B cell (primary cell): ENCODE measurements around the gene AGO3. TPM values are rescaled to one million over a fixed set of nuclear protein-coding genes. Genes with fewer than 3 reads are reported as not detected.

Experiments
- ATAC-seq: fragments of 200-7000 bp; cut with Tn5 transposase; one replicate; pipeline ENCODE4 v1.10.0; 2021; ENCODE audit warnings: low read depth, mild to moderate bottlenecking, moderate number of reproducible peaks, moderate library complexity
- CTCF ChIA-PET: fragments of 350-600 bp; sonication (Branson Sonifier 250); formaldehyde crosslinking; loops from one replicate; lab custom pipeline; 2021; ENCODE audit warnings: antibody characterized with exemption, inconsistent platforms; lab: Charles Lee
- POLR2A ChIA-PET: fragments of 350-600 bp; sonication (Branson Sonifier 250); formaldehyde crosslinking; loops from one replicate; lab custom pipeline; 2021; ENCODE audit warnings: antibody characterized with exemption; lab: Charles Lee
- DNase-seq: peaks from one replicate; pipeline ENCODE4 v3.0.0; 2013
- H2AFZ ChIP-seq: 2 replicates; pipeline ENCODE4 v1.6.1; 2012; ENCODE audit warnings: mild to moderate bottlenecking, low read depth, low read length; ENCODE audit not compliant: insufficient read depth, poor library complexity, severe bottlenecking
- H3K27ac ChIP-seq, 2 donors: 1 replicate in 1 of 2; 2 replicates in 1 of 2; pipeline ENCODE4 v1.5.1; 2012 to 2013; ENCODE audit warnings: low read length in 2 of 2, mild to moderate bottlenecking in 2 of 2, moderate library complexity in 1 of 2
- H3K27me3 ChIP-seq, 4 experiments: fragments of 200-600 bp in 1 of 4; sonication (generic) in 1 of 4; replicated peaks in 1 of 4; 1 replicate in 2 of 4; 2 replicates in 2 of 4; pipeline versions ENCODE4 v1.6.1 to v1.7.0; 2013 to 2016; ENCODE audit warnings: low read length in 3 of 4, mild to moderate bottlenecking in 2 of 4, mixed read lengths in 1 of 4, moderate library complexity in 1 of 4; ENCODE audit not compliant: insufficient read depth in 4 of 4, control insufficient read depth in 3 of 4; ENCODE audit errors: control extremely low read depth in 1 of 4
- H3K36me3 ChIP-seq, 2 experiments: replicated peaks in 1 of 2; 1 replicate in 1 of 2; 2 replicates in 1 of 2; pipeline versions ENCODE4 v1.6.1 to v1.7.1; 2013; ENCODE audit warnings: low read length in 1 of 2; ENCODE audit not compliant: insufficient read depth in 2 of 2, control insufficient read depth in 1 of 2; ENCODE audit errors: control extremely low read depth in 1 of 2, extremely low read depth in 1 of 2
- H3K4me1 ChIP-seq, 2 donors: fragments of 200-600 bp in 1 of 2; sonication (generic) in 1 of 2; 1 replicate in 1 of 2; 2 replicates in 1 of 2; pipeline versions ENCODE4 v1.5.1 to v1.6.1; 2013 to 2017; ENCODE audit warnings: low read length in 2 of 2; ENCODE audit not compliant: control insufficient read depth in 2 of 2, insufficient read depth in 2 of 2
- H3K4me2 ChIP-seq: replicated peaks from 2 replicates; pipeline ENCODE3; 2012; ENCODE audit warnings: mild to moderate bottlenecking, low read depth, low read length; ENCODE audit not compliant: poor library complexity, severe bottlenecking
- H3K4me3 ChIP-seq, 5 experiments: fragments of 200-600 bp in 1 of 5; sonication (generic) in 1 of 5; 1 replicate in 3 of 5; 2 replicates in 2 of 5; pipeline versions ENCODE4 v1.5.1 to v1.7.0; 2011 to 2016; ENCODE audit warnings: low read length in 4 of 5, mild to moderate bottlenecking in 4 of 5, low read depth in 2 of 5, control low read depth in 1 of 5, moderate library complexity in 1 of 5; ENCODE audit not compliant: insufficient read depth in 1 of 5; ENCODE audit errors: control extremely low read depth in 1 of 5, extremely low read depth in 1 of 5
- H3K79me2 ChIP-seq: fragments of 200-600 bp; sonication (generic); one replicate; pipeline ENCODE4 v1.6.0; 2016; ENCODE audit warnings: low read length; ENCODE audit not compliant: control insufficient read depth, insufficient read depth
- H3K9ac ChIP-seq: fragments of 200-600 bp; sonication (generic); 2 replicates; pipeline ENCODE4 v1.6.1; 2017; ENCODE audit warnings: mild to moderate bottlenecking, low read length, moderate library complexity
- H3K9me3 ChIP-seq, 3 donors: one replicate each; pipeline versions ENCODE4 v1.6.1 to v1.7.1; 2013; ENCODE audit warnings: low read length in 2 of 3; ENCODE audit not compliant: control insufficient read depth in 2 of 3, insufficient read depth in 1 of 3; ENCODE audit errors: control extremely low read depth in 1 of 3
- H4K20me1 ChIP-seq: 2 replicates; pipeline ENCODE4 v1.6.0; 2012; ENCODE audit warnings: mild to moderate bottlenecking, low read length; ENCODE audit not compliant: insufficient read depth, control insufficient read depth, poor library complexity, severe bottlenecking
- H3K27ac Mint-ChIP-seq: one replicate; pipeline ENCODE4 v1.8.0; 2021; ENCODE audit warnings: mixed read lengths
- H3K27me3 Mint-ChIP-seq: one replicate; pipeline ENCODE4 v1.8.0; 2021; ENCODE audit warnings: mixed read lengths
- H3K4me1 Mint-ChIP-seq: one replicate; pipeline ENCODE4 v1.8.0; 2021; ENCODE audit warnings: mixed read lengths
- H3K4me3 Mint-ChIP-seq: one replicate; pipeline ENCODE4 v1.8.0; 2021; ENCODE audit warnings: mixed read lengths
- H3K9me3 Mint-ChIP-seq: one replicate; pipeline ENCODE4 v1.8.0; 2022; ENCODE audit warnings: mixed read lengths; ENCODE audit not compliant: insufficient read depth
- CTCF ChIP-seq: fragments of 200-600 bp; IDR thresholded peaks from one replicate; pipeline ENCODE4 v1.8.0; 2022; ENCODE audit warnings: antibody characterized with exemption, mild to moderate bottlenecking
- EZH2 ChIP-seq: IDR thresholded peaks from 2 replicates; pipeline ENCODE4 v1.6.1; 2012; ENCODE audit warnings: borderline replicate concordance, low read depth, mild to moderate bottlenecking, moderate library complexity, low read length; ENCODE audit not compliant: insufficient read depth, poor library complexity, severe bottlenecking
- WGBS: methylation state at CpG from one replicate; pipeline ENCODE4 v1.1.5; 2013; ENCODE audit warnings: missing lambda C conversion rate; ENCODE audit not compliant: insufficient coverage; 5-methylcytosine and 5-hydroxymethylcytosine counted together
- intact Hi-C: fragments of 100-400 bp; cut with micrococcal nuclease; formaldehyde crosslinking; loops from one replicate; pipeline ENCODE4 v1.10.0; 2022
- polyA plus RNA-seq: library from polyadenylated mRNA; depleted of rRNA; stranded (reverse); fragments of >200 nt; gene quantifications from 2 replicates; pipeline ENCODE4 v1.2.3, GENCODE V29; 2012
- total RNA-seq, 2 donors: library from RNA; stranded (reverse); fragments of 120-200 nt in 1 of 2; gene quantifications; 1 replicate in 1 of 2; 2 replicates in 1 of 2; pipeline versions ENCODE4 v1.2.3 to v1.2.4, GENCODE V29; 2013 to 2022

AGO3 gene
- total and polyA plus RNA-seq, 2 donors (not counting 1 experiment from before 2014, with no cell fraction given): 5.1 to 44.9 TPM

- CTCF ChIA-PET: no interaction called here
- intact Hi-C loops: no loop called here
- Mint-ChIP-seq H3K4me1 (no peaks in the 10 kb centered on the region), H3K27ac (no peak overlapping the region), H3K27me3 (no peaks in the 10 kb centered on the region), H3K9me3 (no peaks in the 10 kb centered on the region), H3K4me3 (no peak overlapping the region)
- no peak overlapping the region for H3K4me3 ChIP-seq
- H3K27me3 ChIP-seq: no peaks in the 10 kb centered on the region
- no peaks in the 10 kb centered on the region for H3K36me3 ChIP-seq
- no peak overlapping the region for H2AFZ ChIP-seq
- H3K9ac ChIP-seq: no peak overlapping the region
- no peaks in the 10 kb centered on the region for H3K9me3 ChIP-seq
- H3K4me2 ChIP-seq: no peak overlapping the region
- no peak for DNase-seq
- no peak overlapping the region for H3K27ac ChIP-seq
- H3K4me1 ChIP-seq: no peaks in the 10 kb centered on the region
- no peak for ATAC-seq
- 100% methylated on average over 2 of the region's 2 CpGs for WGBS
- POLR2A ChIA-PET: no interaction called here
- TF ChIP-seq CTCF (no peak), EZH2 (no peak)
- no peaks in the 10 kb centered on the region for H4K20me1 ChIP-seq
- no peaks in the 10 kb centered on the region for H3K79me2 ChIP-seq
Observed at GRCh38 chr1:36068866-36069265, 138.0 kb downstream of the AGO3 start.

- no peak overlapping the region for H3K4me3 Mint-ChIP-seq
- H3K27me3 Mint-ChIP-seq: no peaks in the 10 kb centered on the region
- TF ChIP-seq EZH2 (no peak), CTCF (no peak)
- no peaks in the 10 kb centered on the region for H4K20me1 ChIP-seq
- ATAC-seq: no peak
- no peak overlapping the region for H3K9ac ChIP-seq
- no peaks in the 10 kb centered on the region for H3K27me3 ChIP-seq
- no peak overlapping the region for H3K27ac ChIP-seq
- H3K27ac Mint-ChIP-seq: no peak overlapping the region
- ChIA-PET CTCF (no interaction called here), POLR2A (no interaction called here)
- no peak overlapping the region for H2AFZ ChIP-seq
- intact Hi-C loops: no loop called here
- H3K4me2 ChIP-seq: no peak overlapping the region
- H3K36me3 ChIP-seq: no peaks in the 10 kb centered on the region
- no CpG with 5 or more reads among the region's 2 CpGs for WGBS
- DNase-seq: no peak
- H3K79me2 ChIP-seq: no peaks in the 10 kb centered on the region
- no peaks in the 10 kb centered on the region for H3K9me3 ChIP-seq
- no peak overlapping the region for H3K4me3 ChIP-seq
- H3K4me1 ChIP-seq: no peaks in the 10 kb centered on the region
- no peaks in the 10 kb centered on the region for H3K4me1 Mint-ChIP-seq
- no peaks in the 10 kb centered on the region for H3K9me3 Mint-ChIP-seq
Observed at GRCh38 chr1:36070349-36070748, 139.4 kb downstream of the AGO3 start.
